Mesendoderm (in vitro differentiated cells): ENCODE measurements around the gene MSH3.

ENCODE experiments used
- DNase-seq: peaks from one replicate; pipeline ENCODE4 v3.0.0; 2013
- H2AK5ac ChIP-seq: 2 replicates; pipeline ENCODE4 v1.6.1; 2013; ENCODE audit warnings: low read length, inconsistent platforms
- H2BK120ac ChIP-seq: 2 replicates; pipeline ENCODE4 v1.6.1; 2013; ENCODE audit warnings: low read depth, mild to moderate bottlenecking, low read length, moderate library complexity, mixed read lengths
- H2BK15ac ChIP-seq: replicated peaks from 2 replicates; pipeline ENCODE4 v1.6.1; 2013; ENCODE audit warnings: low read depth, mild to moderate bottlenecking, moderate library complexity
- H2BK5ac ChIP-seq: 2 replicates; pipeline ENCODE4 v1.6.1; 2013; ENCODE audit warnings: low read length, inconsistent platforms
- H3K18ac ChIP-seq: 2 replicates; pipeline ENCODE4 v1.6.1; 2013; ENCODE audit warnings: mild to moderate bottlenecking, low read length, mixed read lengths
- H3K23ac ChIP-seq: one replicate; pipeline ENCODE4 v1.6.1; 2013; ENCODE audit warnings: low read length
- H3K27ac ChIP-seq: 2 replicates; pipeline ENCODE4 v1.5.1; 2013; ENCODE audit warnings: low read depth, mild to moderate bottlenecking, inconsistent platforms, low read length, moderate library complexity
- H3K27me3 ChIP-seq: 2 replicates; pipeline ENCODE4 v1.6.1; 2013; ENCODE audit warnings: low read length, control low read depth, mild to moderate bottlenecking, inconsistent platforms; ENCODE audit not compliant: insufficient read depth, poor library complexity
- H3K36me3 ChIP-seq: 2 replicates; pipeline ENCODE4 v1.6.1; 2013; ENCODE audit warnings: low read length, inconsistent platforms; ENCODE audit not compliant: control insufficient read depth, insufficient read depth
- H3K4ac ChIP-seq: one replicate; pipeline ENCODE4 v1.6.1; 2013; ENCODE audit warnings: low read depth, mild to moderate bottlenecking, low read length, moderate library complexity
- H3K4me1 ChIP-seq: 2 replicates; pipeline ENCODE4 v1.6.1; 2013; ENCODE audit warnings: low read depth, low read length, inconsistent platforms; ENCODE audit not compliant: control insufficient read depth
- H3K4me2 ChIP-seq: 2 replicates; pipeline ENCODE4 v1.6.1; 2013; ENCODE audit warnings: low read length
- H3K4me3 ChIP-seq: 2 replicates; pipeline ENCODE4 v1.5.1; 2013; ENCODE audit warnings: mild to moderate bottlenecking, low read length
- H3K56ac ChIP-seq: one replicate; pipeline ENCODE4 v1.6.1; 2013; ENCODE audit warnings: low read length
- H3K79me1 ChIP-seq: 2 replicates; pipeline ENCODE4 v1.6.1; 2013; ENCODE audit warnings: low read length, inconsistent platforms
- H3K79me2 ChIP-seq: 2 replicates; pipeline ENCODE4 v1.6.1; 2013; ENCODE audit warnings: mild to moderate bottlenecking, low read length; ENCODE audit not compliant: control insufficient read depth, insufficient read depth
- H3K9ac ChIP-seq: 2 replicates; pipeline ENCODE4 v1.6.1; 2013; ENCODE audit warnings: low read length, inconsistent platforms
- H4K5ac ChIP-seq: one replicate; pipeline ENCODE4 v1.6.1; 2013; ENCODE audit warnings: low read length
- H4K8ac ChIP-seq: one replicate; pipeline ENCODE4 v1.6.1; 2013; ENCODE audit warnings: low read depth, mild to moderate bottlenecking, control low read depth, low read length, moderate library complexity
- WGBS: extraction: QIAGEN DNeasy Blood & Tissue Kit; methylation state at CpG from one replicate; pipeline ENCODE4 v1.1.7; 2013; ENCODE audit warnings: low lambda C conversion rate, missing lambda C conversion rate; ENCODE audit not compliant: insufficient coverage; ENCODE audit errors: extremely low coverage; 5-methylcytosine and 5-hydroxymethylcytosine counted together

The MSH3 gene

DNA sequence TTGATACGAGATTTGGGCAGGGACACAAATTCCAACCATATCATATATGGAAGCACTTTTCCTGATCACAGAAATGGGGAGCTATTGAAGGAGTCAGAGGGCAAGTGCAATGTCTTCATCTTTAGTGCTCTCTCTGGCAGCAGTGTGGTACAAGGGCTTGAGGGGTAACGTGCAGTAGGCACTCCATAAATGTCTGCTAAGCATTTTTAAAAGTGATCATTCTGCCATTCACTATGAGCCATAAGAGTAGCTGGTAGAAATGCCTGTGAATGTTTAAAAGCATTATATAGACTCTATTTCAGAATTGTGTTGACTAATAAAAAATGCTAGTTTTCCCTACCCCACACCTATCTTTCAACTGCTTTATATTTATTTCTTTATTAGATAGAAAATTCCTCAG, 61.4 kb downstream of the MSH3 start:
- Histone ChIP-seq H3K79me1 (no peaks in the 10 kb centered on the region), H3K27me3 (no peaks in the 10 kb centered on the region), H2AK5ac (no peak overlapping the region), H3K36me3 (no peaks in the 10 kb centered on the region), H3K79me2 (no peaks in the 10 kb centered on the region), H4K5ac (no peak overlapping the region), H3K4ac (no peak overlapping the region), H4K8ac (no peak overlapping the region), H3K4me1 (no peaks in the 10 kb centered on the region), H3K27ac (no peak overlapping the region), H2BK15ac (no peak overlapping the region), H3K23ac (no peak overlapping the region), H3K9ac (no peak overlapping the region), H3K4me3 (no peak overlapping the region), H3K56ac (no peak overlapping the region), H2BK5ac (no peak overlapping the region), H3K4me2 (no peak overlapping the region), H2BK120ac (no peak overlapping the region), H3K18ac (no peak overlapping the region)
- DNase-seq = no peak
- WGBS = no CpG with 5 or more reads among the region's 2 CpGs

DNA sequence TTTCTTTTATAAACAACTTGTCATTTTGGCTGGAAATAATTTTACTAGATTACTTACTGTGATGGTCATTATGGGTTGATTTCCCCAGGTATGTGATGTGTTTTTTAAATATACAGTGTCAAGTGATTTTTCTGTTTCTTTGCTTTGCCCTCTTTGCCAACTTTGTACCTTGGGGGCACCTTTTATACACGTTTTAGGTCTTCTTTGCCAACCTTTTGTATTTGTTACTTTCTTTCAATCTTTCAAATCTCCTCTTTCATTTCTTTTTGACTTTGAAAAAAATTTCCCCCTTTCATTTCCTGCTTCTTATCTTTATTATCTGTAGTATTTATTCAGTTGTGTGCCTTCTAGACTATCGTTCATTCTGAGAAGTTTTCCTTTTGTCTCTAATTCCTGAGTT, 65.7 kb downstream of the MSH3 start:
- Histone ChIP-seq H3K4me3 (no peak overlapping the region), H3K9ac (no peak overlapping the region), H3K18ac (no peak overlapping the region), H2AK5ac (no peak overlapping the region), H2BK15ac (no peak overlapping the region), H3K27ac (no peak overlapping the region), H3K79me2 (no peaks in the 10 kb centered on the region), H3K4me1 (no peaks in the 10 kb centered on the region), H3K4ac (no peak overlapping the region), H2BK120ac (no peak overlapping the region), H2BK5ac (no peak overlapping the region), H3K79me1 (no peaks in the 10 kb centered on the region), H4K8ac (no peak overlapping the region), H3K27me3 (no peaks in the 10 kb centered on the region), H3K36me3 (no peaks in the 10 kb centered on the region), H3K4me2 (no peak overlapping the region), H3K56ac (no peak overlapping the region), H3K23ac (no peak overlapping the region), H4K5ac (no peak overlapping the region)
- no peak for DNase-seq
- WGBS = no CpG with 5 or more reads among the region's 2 CpGs

GRCh38 chr5:80722916-80723315, 68.5 kb downstream of the MSH3 start:
- no peaks in the 10 kb centered on the region for H3K4me1 ChIP-seq
- H4K8ac ChIP-seq = no peak overlapping the region
- no CpG with 5 or more reads among the region's 7 CpGs for WGBS
- no peaks in the 10 kb centered on the region for H3K27me3 ChIP-seq
- no peak for DNase-seq
- no peak overlapping the region for H3K56ac ChIP-seq
- no peak overlapping the region for H2BK120ac ChIP-seq
- no peak overlapping the region for H2BK15ac ChIP-seq
- H3K79me2 ChIP-seq = no peaks in the 10 kb centered on the region
- H3K4ac ChIP-seq = no peak overlapping the region
- no peak overlapping the region for H2BK5ac ChIP-seq
- H3K36me3 ChIP-seq = no peaks in the 10 kb centered on the region
- no peak overlapping the region for H3K27ac ChIP-seq
- H3K4me2 ChIP-seq = no peak overlapping the region
- H3K9ac ChIP-seq = no peak overlapping the region
- H4K5ac ChIP-seq = no peak overlapping the region
- H3K4me3 ChIP-seq = no peak overlapping the region
- H2AK5ac ChIP-seq = no peak overlapping the region
- H3K79me1 ChIP-seq = no peaks in the 10 kb centered on the region
- H3K18ac ChIP-seq = no peak overlapping the region
- no peak overlapping the region for H3K23ac ChIP-seq

GRCh38 chr5:80725446-80725845, 71.0 kb downstream of the MSH3 start:
- Histone ChIP-seq H2AK5ac (no peak overlapping the region), H2BK15ac (no peak overlapping the region), H3K9ac (no peak overlapping the region), H3K27ac (no peak overlapping the region), H4K8ac (no peak overlapping the region), H3K56ac (no peak overlapping the region), H3K4ac (no peak overlapping the region), H3K79me2 (no peaks in the 10 kb centered on the region), H3K4me2 (no peak overlapping the region), H3K79me1 (no peaks in the 10 kb centered on the region), H3K4me3 (no peak overlapping the region), H3K4me1 (no peaks in the 10 kb centered on the region), H2BK120ac (no peak overlapping the region), H3K36me3 (no peaks in the 10 kb centered on the region), H3K27me3 (no peaks in the 10 kb centered on the region), H2BK5ac (no peak overlapping the region), H3K18ac (no peak overlapping the region), H4K5ac (no peak overlapping the region), H3K23ac (no peak overlapping the region)
- WGBS = no CpG with 5 or more reads among the region's 6 CpGs
- DNase-seq = no peak

- H3K4me1 ChIP-seq = no peaks in the 10 kb centered on the region
- H4K5ac ChIP-seq = no peak overlapping the region
- H2BK15ac ChIP-seq = no peak overlapping the region
- H3K36me3 ChIP-seq = no peaks in the 10 kb centered on the region
- H3K4me3 ChIP-seq = no peak overlapping the region
- H2BK120ac ChIP-seq = no peak overlapping the region
- no peak overlapping the region for H3K27ac ChIP-seq
- no peak overlapping the region for H2AK5ac ChIP-seq
- WGBS = no CpG with 5 or more reads among the region's 4 CpGs
- H3K27me3 ChIP-seq = no peaks in the 10 kb centered on the region
- no peak overlapping the region for H3K4ac ChIP-seq
- H2BK5ac ChIP-seq = no peak overlapping the region
- no peak overlapping the region for H3K18ac ChIP-seq
- H3K79me1 ChIP-seq = no peaks in the 10 kb centered on the region
- H3K9ac ChIP-seq = no peak overlapping the region
- no peak overlapping the region for H3K56ac ChIP-seq
- H3K23ac ChIP-seq = no peak overlapping the region
- no peak overlapping the region for H4K8ac ChIP-seq
- H3K79me2 ChIP-seq = no peaks in the 10 kb centered on the region
- DNase-seq = no peak
- H3K4me2 ChIP-seq = no peak overlapping the region
These were observed 82.3 kb downstream of the MSH3 start for GRCh38 chr5:80736730-80737129.

DNA sequence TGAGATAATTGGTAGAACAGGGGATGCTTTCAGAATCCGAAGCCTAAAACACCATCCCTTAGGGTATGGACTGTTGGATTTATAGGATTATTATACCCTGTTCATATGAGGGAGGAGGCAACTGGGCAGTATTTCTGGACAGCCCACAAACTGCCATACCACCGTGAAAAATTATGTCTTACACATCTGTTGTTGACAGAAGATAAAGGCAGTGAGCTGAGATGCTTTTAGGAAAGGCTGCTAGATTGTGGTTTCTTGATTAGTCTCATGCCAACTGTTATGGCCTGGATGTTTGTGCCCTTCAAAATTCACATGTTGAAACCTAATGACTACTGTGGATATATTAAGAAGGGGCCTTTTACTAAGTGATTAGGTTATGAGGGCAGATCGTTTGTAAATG, 84.0 kb downstream of the MSH3 start:
- Histone ChIP-seq H3K18ac (no peak overlapping the region), H3K4me3 (no peak overlapping the region), H3K4me2 (no peak overlapping the region), H3K79me2 (no peaks in the 10 kb centered on the region), H4K8ac (no peak overlapping the region), H3K36me3 (no peaks in the 10 kb centered on the region), H2BK15ac (no peak overlapping the region), H3K27ac (no peak overlapping the region), H3K79me1 (no peaks in the 10 kb centered on the region), H4K5ac (no peak overlapping the region), H3K4me1 (no peaks in the 10 kb centered on the region), H3K4ac (no peak overlapping the region), H2BK120ac (no peak overlapping the region), H3K23ac (no peak overlapping the region), H3K27me3 (no peaks in the 10 kb centered on the region), H2BK5ac (no peak overlapping the region), H2AK5ac (no peak overlapping the region), H3K56ac (no peak overlapping the region), H3K9ac (no peak overlapping the region)
- DNase-seq = no peak
- WGBS = no CpG with 5 or more reads among the region's 3 CpGs
